ENCODE results near the gene THAP4.

The THAP4 gene

GRCh38 chr2:241637018-241637794 is at the start of gene THAP4, which contains the start of gene ATG4B:
TSS of gene THAP4 (minus strand) at chr2:241637158. CDS start at chr2:241637017, 141 bp downstream.
TSS of gene ATG4B (plus strand) at chr2:241637693. CDS start at chr2:241637715, 22 bp downstream.
- peak; percentile 44 to 71 (median 56) for DNase-seq (ENCODE audit: low read depth in 3 of 3)

GRCh38 chr2:241686324-241686649 is 49.3 kb upstream of the THAP4 start:
- DNase-seq (ENCODE audit: low read depth in 3 of 3) = no peak

GRCh38 chr2:241680827-241681599 is 44.1 kb upstream of the THAP4 start:
- DNase-seq (ENCODE audit: low read depth in 3 of 3) = no peak

- no peak for DNase-seq (ENCODE audit: low read depth in 3 of 3)
Observed at GRCh38 chr2:241680044-241680443, 43.1 kb upstream of the THAP4 start.

GRCh38 chr2:241678784-241679540 is 42.0 kb upstream of the THAP4 start:
- no peak for DNase-seq (ENCODE audit: low read depth in 3 of 3)

- DNase-seq (ENCODE audit: low read depth in 3 of 3) = no peak
Observed at GRCh38 chr2:241678307-241678706, 41.3 kb upstream of the THAP4 start.

- DNase-seq (ENCODE audit: low read depth in 3 of 3) = no peak
Observed at GRCh38 chr2:241677392-241677791, 40.4 kb upstream of the THAP4 start.

- no peak for DNase-seq (ENCODE audit: low read depth in 3 of 3)
Observed at GRCh38 chr2:241676665-241677064, 39.7 kb upstream of the THAP4 start.

- DNase-seq (ENCODE audit: low read depth in 3 of 3) = no peak
Observed at GRCh38 chr2:241675885-241676284, 38.9 kb upstream of the THAP4 start.

GRCh38 chr2:241673797-241674725 is 37.1 kb upstream of the THAP4 start:
- DNase-seq (ENCODE audit: low read depth in 3 of 3) = no peak

- DNase-seq (ENCODE audit: low read depth in 3 of 3) = no peak
Observed at GRCh38 chr2:241673189-241673663, 36.3 kb upstream of the THAP4 start.

- no peak for DNase-seq (ENCODE audit: low read depth in 3 of 3)
Observed at GRCh38 chr2:241672243-241673188, 35.6 kb upstream of the THAP4 start.

GRCh38 chr2:241671457-241672240 is 34.7 kb upstream of the THAP4 start:
- DNase-seq (ENCODE audit: low read depth in 3 of 3) = no peak

GRCh38 chr2:241670333-241671110 is 33.6 kb upstream of the THAP4 start:
- no peak for DNase-seq (ENCODE audit: low read depth in 3 of 3)

- no peak for DNase-seq (ENCODE audit: low read depth in 3 of 3)
Observed at GRCh38 chr2:241668839-241669238, 31.9 kb upstream of the THAP4 start.

GRCh38 chr2:241668354-241668753 is 31.4 kb upstream of the THAP4 start:
- DNase-seq (ENCODE audit: low read depth in 3 of 3) = no peak

GRCh38 chr2:241666627-241667400 is 29.9 kb upstream of the THAP4 start:
- no peak for DNase-seq (ENCODE audit: low read depth in 3 of 3)
